COLO668 (cell line): ENCODE measurements around the gene RNF217.

Experiments
- DNase-seq: peaks from one replicate; lab custom pipeline; 2025; ENCODE audit not compliant: unreplicated experiment; lab: John Stamatoyannopoulos, UW

Gene RNF217

GRCh38 chr6:124987999-124988591 is 25.9 kb downstream of the RNF217 start:
- no peak for DNase-seq

DNA sequence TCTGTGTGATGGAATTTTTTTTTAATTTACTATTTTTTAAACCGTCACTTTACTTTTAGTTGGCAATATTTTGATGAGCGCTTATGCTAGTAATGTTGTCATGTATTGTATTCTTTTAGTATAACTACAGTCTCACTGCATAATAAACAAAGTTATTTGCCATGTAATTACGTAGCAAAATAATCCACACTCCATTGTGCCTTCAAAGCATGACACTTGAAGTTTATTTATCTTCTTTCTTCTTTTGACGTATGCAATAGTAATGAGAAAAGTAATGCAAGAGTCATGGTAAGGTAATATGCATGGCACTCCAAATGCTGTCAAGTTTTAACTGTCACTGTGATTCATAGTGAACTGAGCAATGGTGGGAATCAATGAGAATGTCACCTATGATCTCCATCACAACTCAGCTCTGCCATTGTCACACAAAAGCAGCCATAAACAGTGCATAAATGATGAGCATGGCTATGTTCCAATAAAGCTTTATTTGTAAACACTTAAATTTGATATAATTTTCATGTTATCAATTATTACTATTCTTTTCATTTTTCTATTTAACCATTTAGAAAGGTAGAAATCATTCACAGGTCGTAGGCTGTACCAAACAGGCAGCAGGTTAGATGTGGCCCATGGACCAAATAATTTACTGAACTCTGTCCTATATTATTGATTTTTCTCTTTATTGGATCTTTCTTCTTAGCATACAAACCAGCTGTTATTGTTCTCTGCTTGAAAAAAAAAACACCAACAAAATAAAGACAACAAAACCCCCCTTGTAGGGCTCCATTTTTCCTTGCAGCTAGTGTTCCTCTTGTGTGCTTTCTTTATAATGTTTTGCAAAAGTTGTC is 27.1 kb downstream of the RNF217 start:
- DNase-seq, result no peak

DNA sequence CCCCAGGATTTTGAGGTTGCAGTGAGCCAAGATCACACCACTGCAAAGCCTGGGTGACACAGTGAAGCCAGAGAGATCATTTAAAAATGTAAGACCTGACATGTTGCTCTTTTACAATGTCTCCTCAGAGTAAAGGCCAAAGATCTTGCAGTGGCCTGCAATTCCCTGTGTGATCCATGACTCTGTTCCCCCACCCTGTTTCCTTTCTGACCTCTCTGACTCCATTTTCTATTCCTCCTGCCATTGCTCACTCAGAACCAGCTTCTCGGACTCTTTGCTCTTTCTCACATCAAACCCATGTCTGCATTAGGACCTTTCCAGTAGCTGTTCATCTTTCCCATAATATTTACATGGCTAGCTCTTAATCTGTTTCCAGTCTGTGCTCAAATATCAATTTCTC is 28.8 kb downstream of the RNF217 start:
- no peak for DNase-seq

DNA sequence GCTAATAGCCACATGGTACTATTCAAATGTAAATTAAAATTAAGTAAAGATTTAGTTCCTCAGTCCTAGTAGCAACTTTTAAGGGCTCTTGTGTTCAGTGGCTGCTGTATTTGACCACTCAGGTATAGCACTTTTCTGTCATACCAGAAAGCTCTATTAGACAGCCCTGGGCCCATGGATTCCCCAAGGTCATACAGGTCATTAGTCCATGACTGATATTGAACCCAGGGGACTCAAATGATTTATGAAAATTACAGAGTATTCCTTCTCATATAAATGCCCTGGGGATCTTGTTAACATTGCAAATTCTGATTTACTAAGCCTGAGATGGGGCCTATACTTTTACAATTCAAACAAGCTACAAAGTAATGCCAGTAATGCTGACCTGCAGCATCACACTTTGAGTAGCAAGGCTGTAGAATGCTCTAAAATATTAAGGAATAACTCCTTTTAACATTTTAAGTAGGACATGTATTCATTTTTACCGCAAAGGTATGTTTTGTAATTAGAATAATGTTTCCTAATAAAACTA is 29.6 kb downstream of the RNF217 start:
- DNase-seq, result no peak

DNA sequence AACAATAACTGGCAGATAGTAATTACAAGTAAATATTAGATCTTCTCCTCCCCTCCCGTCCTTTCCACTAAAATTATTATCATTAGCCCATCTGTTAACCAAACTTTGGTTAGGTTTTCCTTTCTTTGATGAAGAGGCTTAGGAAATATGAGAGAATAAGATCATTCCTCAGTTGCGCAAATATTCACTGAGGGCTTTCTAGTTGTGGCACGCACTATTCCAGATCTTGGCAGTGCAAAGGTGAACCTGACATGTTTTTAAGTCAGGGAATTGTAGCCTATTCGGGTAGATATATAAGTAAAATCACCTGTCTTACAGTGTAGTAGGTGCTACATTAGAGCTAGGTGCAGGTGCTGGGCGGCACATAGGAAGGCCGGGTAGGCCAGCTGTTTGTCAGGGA is 31.1 kb downstream of the RNF217 start:
- no peak for DNase-seq

DNA sequence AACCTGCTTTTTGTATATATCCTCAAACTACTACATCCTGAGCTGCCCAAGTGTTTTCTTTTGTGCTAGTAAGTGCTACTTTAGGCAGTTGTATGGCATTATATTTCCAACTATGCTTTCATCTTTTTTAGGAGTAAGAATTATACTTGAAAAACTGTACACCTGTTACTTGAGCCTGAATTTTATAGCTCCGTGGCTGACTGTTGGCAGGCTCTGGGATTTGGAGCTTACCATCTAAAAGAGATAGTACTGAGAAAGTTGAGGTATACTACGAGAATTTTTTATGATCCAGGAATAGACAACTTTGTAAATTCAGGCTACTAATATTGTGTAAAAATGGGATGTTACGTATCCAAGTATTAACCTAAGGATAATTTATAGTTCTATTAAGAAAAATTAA is 32.4 kb downstream of the RNF217 start:
- DNase-seq, result no peak

GRCh38 chr6:124995131-124995530 is 32.9 kb downstream of the RNF217 start:
- no peak for DNase-seq

GRCh38 chr6:124995645-124996325 is 33.5 kb downstream of the RNF217 start:
- DNase-seq, result no peak

DNA sequence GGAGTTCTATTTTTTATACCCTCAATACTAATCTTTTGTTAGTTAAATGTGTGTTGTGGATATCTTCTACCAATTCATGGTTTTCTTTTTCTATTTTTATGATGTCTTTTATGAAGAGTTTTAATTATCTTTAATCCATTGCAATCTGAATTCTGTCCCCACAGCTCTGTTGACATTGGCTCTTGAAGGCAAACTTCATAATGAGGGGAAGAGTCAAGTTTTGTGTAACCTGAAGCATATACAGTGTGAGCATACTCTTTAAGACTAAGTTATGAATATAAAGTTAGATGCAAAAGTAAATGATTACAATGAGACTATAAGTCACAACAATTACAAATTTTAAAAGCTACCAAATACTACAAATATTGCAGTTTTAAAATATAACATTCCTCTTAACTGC is 34.2 kb downstream of the RNF217 start:
- DNase-seq, result no peak

DNA sequence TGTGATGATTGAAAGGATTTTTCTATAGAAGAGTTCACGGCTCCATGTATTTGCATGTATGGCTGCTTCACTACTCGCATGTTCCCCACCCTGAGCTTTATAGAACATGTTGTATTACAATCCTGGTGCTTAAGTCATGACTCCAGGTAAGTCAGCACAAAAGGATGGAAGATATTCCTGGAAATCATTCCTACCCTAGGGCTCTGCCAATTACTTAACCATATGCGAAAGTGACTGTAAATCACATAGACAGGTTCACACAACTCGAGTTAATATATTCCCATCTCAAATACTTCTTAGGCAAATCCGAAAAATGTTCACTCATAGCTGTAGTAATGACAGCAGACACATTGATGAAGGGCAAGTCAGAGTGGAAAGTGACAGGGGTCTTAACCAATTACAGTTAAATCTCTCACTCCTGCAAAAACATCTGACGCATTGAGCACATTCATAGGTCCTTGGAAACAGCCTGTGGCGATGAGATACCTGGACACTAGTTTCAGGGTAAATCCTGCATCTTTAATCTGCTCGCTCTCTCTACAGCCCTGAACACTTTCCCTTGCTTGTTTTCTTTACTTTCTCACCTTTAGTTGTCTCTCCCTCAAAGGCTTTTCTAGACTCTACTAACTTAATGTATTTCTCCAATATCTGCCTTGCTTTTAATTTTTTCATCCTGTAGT is 35.1 kb downstream of the RNF217 start:
- DNase-seq, result no peak

- DNase-seq, result no peak
These were observed 37.0 kb downstream of the RNF217 start for GRCh38 chr6:124999105-124999764.

- DNase-seq, result no peak
These were observed 39.6 kb downstream of the RNF217 start for GRCh38 chr6:125001684-125002405.

- no peak for DNase-seq
These were observed 40.1 kb downstream of the RNF217 start for GRCh38 chr6:125002406-125002741.

DNA sequence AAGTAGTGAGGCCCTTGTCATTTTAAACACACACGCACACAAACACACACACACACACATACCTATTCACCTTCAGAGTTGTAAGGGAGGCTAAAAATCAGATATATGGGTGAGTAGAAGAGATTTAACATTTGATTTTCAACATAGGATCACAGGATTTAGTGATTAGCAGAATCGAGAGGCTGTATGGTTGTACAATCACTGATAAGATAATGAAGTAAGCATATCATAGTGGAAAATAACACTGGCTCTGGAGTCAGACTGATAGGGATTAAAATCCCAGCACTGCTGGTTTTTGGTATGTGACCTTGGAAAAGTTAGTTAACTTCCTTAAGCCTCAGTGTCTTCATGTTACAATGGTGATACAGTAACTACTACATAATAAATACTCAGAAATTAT is 40.8 kb downstream of the RNF217 start:
- DNase-seq, result no peak

DNA sequence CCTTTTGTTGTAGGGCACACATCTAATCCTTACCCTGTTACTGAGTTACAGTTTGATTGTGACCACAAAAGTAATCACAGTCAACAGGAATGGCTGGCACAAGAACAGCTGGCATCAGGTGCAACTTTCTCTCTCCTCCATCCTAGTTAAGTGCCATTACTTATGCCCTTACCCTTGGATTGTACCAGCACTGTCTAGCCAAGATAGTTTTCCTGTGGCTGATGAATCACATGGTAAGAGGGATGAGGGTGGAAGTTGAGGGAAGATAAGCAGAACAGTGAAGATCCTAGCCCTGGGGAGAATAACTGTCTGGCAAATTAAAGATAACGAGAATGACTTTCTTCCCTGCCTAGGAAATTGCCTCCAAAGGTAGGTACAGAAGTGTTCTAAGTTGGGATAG is 42.0 kb downstream of the RNF217 start:
- no peak for DNase-seq

GRCh38 chr6:125004797-125005595 is 42.8 kb downstream of the RNF217 start:
- DNase-seq, result no peak

DNA sequence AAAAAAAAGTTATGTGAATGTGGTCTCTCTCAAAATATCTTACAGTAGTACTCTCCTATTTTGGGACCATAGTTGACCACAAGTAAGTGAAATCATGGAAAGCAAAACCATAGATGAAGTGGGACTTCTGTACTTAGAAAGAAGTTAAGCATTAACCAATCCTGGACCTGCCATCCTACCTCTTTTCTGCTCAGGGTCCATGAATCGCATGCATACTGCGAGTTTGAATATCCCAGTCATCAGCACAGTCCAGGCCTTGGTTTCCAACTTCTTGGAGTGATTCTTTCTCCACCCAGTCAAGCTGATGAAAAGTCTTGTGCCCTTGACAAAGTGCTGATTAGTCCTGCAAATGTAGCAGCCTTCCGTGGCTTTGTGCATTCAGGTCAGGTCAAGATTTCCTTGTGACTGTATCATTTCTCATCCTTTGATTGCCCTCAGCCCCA is 46.0 kb downstream of the RNF217 start:
- no peak for DNase-seq

DNA sequence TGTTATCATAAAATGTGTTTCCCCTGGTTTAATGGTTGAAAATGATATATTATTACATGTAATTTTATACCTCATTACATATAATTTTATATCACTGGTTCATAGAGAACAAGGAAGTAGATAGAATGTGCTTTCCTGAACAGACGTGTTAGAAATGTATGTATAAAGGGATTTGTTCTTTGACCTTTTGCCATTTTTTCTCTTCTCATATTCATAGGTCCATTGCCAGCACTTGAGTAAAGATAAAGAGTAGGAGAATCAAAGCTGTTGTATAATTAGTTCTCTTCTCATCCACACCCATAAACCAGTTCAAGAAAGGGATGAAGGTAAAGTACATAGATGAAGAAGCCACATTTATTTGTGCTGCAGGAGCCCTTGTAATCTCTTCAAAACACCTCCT is 46.7 kb downstream of the RNF217 start:
- DNase-seq, result no peak

GRCh38 chr6:125009578-125009977 is 47.3 kb downstream of the RNF217 start:
- DNase-seq, result no peak
